Suppressor macrophage treated with lipopolysaccharide for 1 hour (primary cell): Measurements from ENCODE around the gene MISP3.

Experiments used
- DNase-seq, 3 donors: peaks; one replicate each; pipeline ENCODE4 v3.0.0-alpha.2; 2020 to 2022

MISP3 gene

GRCh38 chr19:14054099-14054498, 18.5 kb upstream of the MISP3 start:
- no peak for DNase-seq

DNA sequence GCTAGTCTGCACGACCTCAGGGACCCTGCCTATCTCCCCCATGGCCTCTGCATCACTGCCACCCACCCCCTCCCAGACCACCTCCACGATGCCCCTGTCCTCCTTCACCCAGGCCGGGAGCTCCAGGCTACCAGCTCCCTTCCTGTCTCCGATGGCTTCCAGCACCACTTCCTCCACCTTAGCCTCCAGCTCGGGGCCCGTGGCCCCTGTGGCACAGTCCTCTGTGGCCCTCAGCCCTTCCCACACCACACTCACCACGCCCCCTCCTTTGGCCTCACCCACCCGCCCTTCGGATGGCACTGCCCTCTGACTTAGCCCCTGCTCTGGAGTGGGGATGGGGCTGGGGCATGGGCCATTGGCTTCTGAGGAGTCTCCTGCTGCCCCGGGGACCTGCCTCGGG, 17.9 kb upstream of the MISP3 start:
- no peak for DNase-seq

DNA sequence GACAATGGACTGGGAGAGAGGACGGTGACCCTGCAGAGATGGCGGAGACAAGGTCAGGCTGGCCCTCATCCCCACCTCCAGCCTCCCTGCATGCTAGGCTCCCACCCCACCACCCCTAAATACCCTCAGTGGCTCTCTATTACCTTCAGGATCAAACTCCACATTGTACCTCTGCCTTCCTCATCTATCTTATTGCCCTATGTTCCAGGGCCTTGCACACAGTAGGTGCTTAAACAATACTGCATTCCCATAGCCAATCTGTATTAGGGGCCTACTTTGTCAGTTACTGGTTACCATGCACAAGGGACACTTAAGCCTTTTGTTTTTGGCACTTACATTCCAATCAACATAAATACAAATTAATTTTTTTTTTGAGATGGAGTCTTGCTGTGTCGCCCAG, 17.2 kb upstream of the MISP3 start:
- no peak for DNase-seq

DNA sequence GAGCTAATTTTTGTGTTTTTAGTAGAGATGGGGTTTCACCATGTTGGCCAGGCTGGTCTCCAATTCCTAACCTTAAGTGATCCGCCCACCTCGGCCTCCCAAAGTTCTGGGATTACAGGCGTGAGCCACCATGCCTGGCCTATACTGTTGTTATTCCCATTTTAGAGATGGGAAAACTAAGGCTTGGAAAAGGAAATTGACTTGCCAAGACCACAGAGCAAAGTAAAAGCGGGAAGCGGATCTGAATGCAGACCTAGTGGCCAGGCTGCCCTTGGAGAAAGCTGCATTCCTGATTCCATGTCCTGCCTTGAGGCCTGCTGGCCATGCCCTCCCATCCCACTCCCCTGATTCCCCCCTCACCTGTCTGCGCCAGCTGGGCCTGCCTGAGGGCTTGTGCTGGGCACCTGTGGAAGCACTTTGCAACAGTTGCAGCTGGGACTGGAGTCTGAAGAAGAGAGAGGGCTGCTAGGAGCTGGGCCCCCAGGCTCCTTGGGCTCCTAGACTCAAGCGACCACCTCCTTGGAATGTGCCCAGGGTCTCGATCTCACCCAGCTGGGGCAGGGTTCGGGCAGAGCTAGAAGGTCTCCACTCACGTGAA, 16.4 kb upstream of the MISP3 start:
- DNase-seq = no peak

- DNase-seq = no peak
Observed at GRCh38 chr19:14056741-14057356, 15.7 kb upstream of the MISP3 start.

DNA sequence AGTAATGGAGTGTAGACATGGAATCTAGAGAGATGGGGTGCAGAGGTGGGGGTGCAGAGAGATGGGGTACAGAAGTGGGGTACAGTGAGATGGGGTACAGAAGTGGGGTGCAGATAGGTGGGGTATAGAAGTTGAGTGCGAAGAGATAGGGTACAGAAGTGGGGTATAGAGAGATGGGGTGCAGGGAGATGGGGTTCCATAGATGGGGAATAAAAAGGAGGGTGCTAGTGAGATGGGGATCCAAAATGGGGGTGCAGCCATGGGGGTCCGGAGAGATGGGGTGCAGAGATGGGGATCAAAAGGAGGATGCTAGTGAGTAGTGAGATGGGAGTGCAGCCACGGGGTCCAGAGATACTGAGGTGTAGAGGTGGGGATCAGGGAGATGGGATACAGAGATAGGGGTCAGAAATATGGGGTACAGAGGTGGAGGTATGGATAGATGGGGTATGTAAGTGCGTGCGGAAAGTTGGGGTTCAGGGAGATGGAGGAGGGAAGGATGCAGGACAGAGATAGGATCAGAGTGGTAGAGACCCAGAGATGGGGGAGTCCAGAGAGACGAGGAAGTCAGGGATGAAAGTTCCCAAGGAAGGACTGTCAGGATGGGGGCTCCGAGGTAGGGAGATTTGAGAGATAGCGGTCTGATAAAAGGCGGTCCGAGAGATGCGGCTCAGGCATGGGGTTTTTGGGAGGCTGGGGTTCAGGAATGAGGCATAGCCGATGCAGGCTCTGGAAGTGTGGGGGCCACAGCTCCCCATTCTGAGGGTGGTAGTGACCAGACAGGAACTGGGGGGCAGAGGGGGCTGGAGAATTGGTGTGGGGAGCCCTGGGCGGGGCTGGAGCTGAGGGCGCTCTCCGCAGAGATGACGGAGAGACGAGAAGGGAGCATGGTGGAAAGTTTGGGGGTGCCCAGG, 14.1 kb upstream of the MISP3 start:
- no peak for DNase-seq

- DNase-seq = peak; percentile 42 to 71 (median 57)
Observed at GRCh38 chr19:14059093-14059480, 13.5 kb upstream of the MISP3 start.

GRCh38 chr19:14059652-14060155, 12.9 kb upstream of the MISP3 start:
- no peak for DNase-seq

GRCh38 chr19:14061081-14061749, 11.4 kb upstream of the MISP3 start:
- no peak for DNase-seq

DNA sequence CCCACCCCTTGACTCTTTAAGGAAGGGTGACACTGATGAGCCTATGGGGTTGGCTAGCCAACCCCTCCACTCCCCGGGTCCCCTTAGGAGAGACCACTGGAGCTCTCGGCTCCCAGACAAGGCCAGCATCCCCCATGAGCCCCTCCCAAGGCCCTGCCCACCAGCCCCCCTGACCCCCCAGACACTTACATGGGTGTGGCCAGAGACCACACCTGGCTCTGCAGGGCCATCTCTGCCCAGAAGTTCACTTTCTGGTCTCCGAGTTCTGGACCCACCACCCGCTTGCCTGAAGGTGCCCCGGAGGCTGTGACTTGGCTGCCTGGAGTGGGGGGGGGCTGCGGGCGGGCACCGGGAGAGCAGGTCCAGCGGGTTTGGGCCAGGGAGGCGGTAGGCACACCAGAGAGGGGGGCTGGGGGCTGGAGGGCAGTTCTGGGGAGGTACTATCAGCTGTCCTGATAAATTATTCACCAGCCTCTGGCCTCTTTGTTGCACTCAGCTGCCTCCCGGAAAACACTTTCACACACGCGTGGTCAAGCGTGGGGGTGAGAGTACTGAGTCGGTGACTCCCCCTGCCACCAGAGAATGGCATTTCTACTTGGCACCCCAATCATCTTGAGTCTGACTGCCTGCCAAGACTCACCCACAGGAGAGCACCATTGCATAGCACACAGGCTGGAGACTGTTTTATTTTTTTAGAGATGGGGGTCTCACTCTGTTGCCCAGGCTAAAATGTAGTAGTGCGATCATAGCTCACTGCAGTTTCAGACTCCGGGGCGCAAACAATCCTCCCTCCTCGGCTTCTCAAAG, 10.6 kb upstream of the MISP3 start, which contains the start of gene PALM3:
Gene PALM3, minus strand, starts transcription at position 326 of the 807 bp plus-strand sequence. Its CDS starts 96 bp downstream, at position 230.
- no peak for DNase-seq

DNA sequence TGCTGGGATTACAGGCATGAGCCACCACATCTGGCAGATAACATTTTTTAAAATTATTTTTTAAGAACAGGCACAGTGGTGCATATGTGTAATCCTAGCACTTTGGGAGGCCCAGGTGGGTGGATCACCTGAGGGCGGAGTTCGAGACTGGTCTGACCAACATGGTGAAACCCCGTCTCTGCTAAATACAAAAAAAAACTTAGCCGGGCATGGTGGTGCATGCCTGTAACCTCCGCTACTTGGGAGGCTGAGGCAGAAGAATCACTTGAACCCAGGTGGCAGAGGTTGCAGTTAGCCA, 10.1 kb upstream of the MISP3 start:
- DNase-seq = no peak

DNA sequence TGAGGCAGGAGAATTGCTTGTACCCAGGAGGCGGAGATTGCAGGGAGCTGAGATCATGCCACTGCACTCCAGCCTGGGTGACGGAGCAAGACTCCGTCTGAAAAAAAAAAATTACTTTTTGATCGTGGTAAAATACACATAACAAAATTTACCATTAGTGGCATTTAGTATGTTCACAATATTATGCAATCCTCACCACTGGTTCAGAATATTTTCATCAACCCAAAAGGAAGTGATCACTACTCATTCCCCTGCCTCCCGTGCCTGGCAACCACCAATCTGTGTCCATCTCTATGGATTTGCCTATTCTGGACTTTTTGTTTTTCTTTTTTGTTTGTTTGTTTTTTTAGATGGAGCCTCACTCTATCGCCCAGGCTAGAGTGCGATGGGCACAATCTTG, 9.5 kb upstream of the MISP3 start:
- peak in 2 of 3 donors; percentile 34 to 51 for DNase-seq

GRCh38 chr19:14066134-14066533, 6.5 kb upstream of the MISP3 start:
- no peak for DNase-seq

DNA sequence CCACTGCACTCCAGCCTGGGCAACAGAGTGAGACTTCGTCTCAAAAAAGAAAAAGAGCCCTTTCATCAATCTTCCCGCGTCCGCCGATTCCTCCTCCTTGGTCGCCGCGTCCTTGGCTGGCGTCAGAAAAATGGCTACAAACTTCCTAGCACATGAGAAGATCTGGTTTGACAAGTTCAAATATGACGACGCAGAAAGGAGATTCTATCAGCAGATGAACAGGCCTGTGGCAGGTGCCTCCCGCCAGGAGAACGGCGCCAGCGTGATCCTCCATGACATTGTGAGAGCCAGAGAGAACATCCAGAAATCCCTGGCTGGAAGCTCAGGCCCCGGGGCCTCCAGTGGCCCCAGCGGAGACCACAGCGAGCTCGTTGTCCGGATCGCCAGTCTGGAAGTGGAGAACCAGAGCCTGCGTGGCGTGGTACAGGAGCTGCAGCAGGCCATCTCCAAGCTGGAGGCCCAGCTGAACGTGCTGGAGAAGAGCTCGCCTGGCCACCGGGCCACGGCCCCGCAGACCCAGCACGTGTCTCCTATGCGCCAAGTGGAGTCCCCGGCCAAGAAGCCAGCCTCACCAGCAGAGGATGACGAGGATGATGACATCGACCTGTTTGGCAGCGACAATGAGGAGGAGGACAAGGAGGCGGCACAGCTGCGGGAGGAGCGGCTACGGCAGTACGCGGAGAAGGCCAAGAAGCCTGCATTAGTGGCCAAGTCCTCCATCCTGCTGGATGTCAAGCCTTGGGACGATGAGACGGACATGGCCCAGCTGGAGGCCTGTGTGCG, 2.1 kb upstream of the MISP3 start:
- no peak for DNase-seq

DNA sequence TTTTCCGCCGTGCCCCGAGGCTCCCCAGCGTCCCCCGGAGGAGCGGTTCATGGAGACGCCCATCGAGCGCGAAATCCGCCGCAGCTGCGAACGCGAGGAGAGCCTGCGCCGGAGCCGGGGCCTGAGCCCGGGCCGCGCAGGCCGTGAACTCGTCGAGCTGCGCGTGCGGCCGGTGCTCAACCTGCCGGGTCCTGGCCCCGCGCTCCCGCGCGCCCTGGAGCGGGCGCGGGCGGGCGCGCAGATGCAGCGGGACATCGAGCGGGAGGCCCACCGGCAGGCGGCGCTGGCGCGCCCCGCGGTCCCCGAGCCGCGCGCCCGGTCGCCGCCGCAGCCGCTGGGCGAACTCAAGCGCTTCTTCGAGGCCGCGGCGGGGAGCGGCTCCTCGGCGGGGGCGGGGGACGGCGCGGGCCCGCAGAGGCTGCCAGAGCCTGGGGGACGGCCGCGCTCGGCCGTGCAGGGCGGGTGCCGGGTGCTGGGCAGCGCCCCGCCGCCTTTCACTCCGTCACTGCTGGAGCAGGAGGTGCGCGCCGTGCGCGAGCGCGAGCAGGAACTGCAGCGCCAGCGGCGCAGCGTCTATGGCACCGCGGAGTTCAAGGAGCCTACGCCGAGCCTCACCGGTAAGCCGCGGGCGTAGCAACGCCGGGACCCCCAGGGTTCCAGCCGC, 807 bp downstream of the MISP3 start:
- peak; percentile 79 to 95 (median 89) for DNase-seq

DNA sequence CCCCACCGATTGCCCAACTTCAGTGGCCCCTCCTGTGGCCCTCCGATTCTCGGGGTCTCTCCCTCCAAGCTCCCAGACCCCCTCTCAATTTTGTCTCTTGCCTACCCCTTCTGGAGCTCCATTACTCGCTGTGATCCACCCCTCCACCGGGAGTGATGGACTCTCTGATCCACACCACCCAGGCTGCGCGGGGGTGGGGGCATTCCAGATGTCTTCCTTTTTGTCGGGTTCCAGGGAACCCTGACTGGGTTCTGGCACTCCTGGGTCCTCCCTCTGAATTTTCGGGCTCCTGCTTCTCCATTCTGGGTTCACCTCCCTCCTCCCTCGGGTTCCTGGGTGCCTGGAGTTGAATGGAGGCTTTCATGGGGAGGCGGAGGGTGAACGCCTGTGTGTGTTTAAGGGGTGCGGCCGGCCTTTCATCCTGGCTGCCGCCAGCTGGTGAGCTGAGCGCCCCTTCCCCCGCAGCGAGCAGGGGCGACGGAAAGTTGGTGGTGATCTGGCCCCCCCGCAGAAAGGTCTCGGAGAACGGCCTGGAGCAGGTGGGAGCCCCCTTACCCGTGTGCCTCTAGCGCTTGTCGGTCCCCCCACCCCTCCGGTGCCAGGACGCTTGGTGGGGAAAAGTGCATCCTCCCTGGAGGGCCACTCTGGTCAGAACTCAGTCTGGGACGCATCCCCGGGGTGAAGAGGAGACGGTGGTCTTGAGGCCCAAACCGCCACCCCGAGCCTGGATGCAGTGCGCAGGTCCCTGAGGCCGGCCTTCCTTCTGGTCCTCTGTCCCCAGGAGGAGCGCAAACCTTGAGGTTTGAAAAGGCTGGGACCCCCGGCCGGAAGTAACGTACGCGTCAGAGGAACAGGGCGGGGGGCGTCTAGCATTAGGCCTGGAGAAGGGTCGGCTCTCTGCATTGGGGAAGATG, 1.6 kb downstream of the MISP3 start:
- DNase-seq = peak; percentile 63 to 86 (median 71)

- peak; percentile 85 to 93 (median 88) for DNase-seq
Observed at GRCh38 chr19:14078411-14078810, 5.8 kb downstream of the MISP3 start.

GRCh38 chr19:14080887-14081796, 8.6 kb downstream of the MISP3 start:
- DNase-seq = peak; percentile 98 to 100 (median 100)
